NOMO-1 treated with dmso at 0.1 percent for 144 hours (cell line): ENCODE measurements around the gene FREM1.

Experiments used
- DNase-seq: peaks from one replicate; lab custom pipeline; 2025; ENCODE audit not compliant: unreplicated experiment; lab: John Stamatoyannopoulos, UW

Gene FREM1

GRCh38 chr9:14713187-14713767 lies 197.0 kb downstream of the FREM1 start:
- no peak for DNase-seq

- no peak for DNase-seq
Measured at GRCh38 chr9:14710804-14711203, 199.4 kb downstream of the FREM1 start.

- no peak for DNase-seq
Measured at GRCh38 chr9:14706530-14707140, 203.6 kb downstream of the FREM1 start.

GRCh38 chr9:14705079-14705478 lies 205.1 kb downstream of the FREM1 start:
- no peak for DNase-seq

GRCh38 chr9:14704281-14704680 lies 205.9 kb downstream of the FREM1 start:
- DNase-seq = no peak

GRCh38 chr9:14702200-14702720 lies 208.0 kb downstream of the FREM1 start:
- DNase-seq = no peak

- DNase-seq = peak; percentile 22
Measured at GRCh38 chr9:14693251-14693861, 216.9 kb downstream of the FREM1 start, which contains the start of gene ZDHHC21. ZDHHC21 (minus strand) TSS chr9:14693432; CDS start chr9:14674340, 19,092 bp downstream.

GRCh38 chr9:14692470-14693250 lies 217.6 kb downstream of the FREM1 start:
- no peak for DNase-seq

GRCh38 chr9:14690948-14691730 lies 219.1 kb downstream of the FREM1 start:
- DNase-seq = no peak

- DNase-seq = no peak
Measured at GRCh38 chr9:14687042-14687719, 223.0 kb downstream of the FREM1 start.

GRCh38 chr9:14686168-14686567 lies 224.1 kb downstream of the FREM1 start:
- DNase-seq = no peak
